HepG2 (cell line): ENCODE results near the gene GLRX5. TPM values are rescaled to one million over a fixed set of nuclear protein-coding genes. Genes with fewer than 3 reads are reported as not detected.

ENCODE experiments used
- ATAC-seq: fragments of 200-7000 bp; cut with Tn5 transposase; 3 replicates; pipeline ENCODE4 v1.9.1; 2020; ENCODE audit warnings: mild to moderate bottlenecking, moderate library complexity
- BruUV-seq: library from RNA; stranded (reverse); fragments of 400-500 nt; replicated peaks from 2 replicates; lab custom pipeline; 2021; lab: Mats Ljungman, UMichigan
- CTCF ChIA-PET: fragments of 300-600 bp; formaldehyde crosslinking; extraction: SDS; loops from one replicate; lab custom pipeline; 2021; ENCODE audit warnings: low total read pairs, inconsistent platforms, low intra/inter-chr PET ratio; lab: Yijun Ruan, JAX
- POLR2A ChIA-PET: fragments of 350-600 bp; sonication (Branson Sonifier 250); formaldehyde crosslinking; loops from one replicate; lab custom pipeline; 2020; ENCODE audit warnings: antibody characterized with exemption, inconsistent platforms; lab: Yijun Ruan, JAX
- DNase-seq: peaks from one replicate; pipeline ENCODE4 v3.0.0-alpha.2; 2015; ENCODE audit warnings: low spot score
- FAIRE-seq: peaks from 3 replicates; lab custom pipeline; 2011; peaks lifted over from hg19 to GRCh38; lab: Jason Lieb, UNC
- H2AFZ ChIP-seq: one replicate; pipeline ENCODE4 v1.6.1; 2011; ENCODE audit warnings: low read length, inconsistent platforms
- H3K27ac ChIP-seq: fragments of 300-600 bp; 3 replicates; pipeline ENCODE4 v1.8.0; 2011; ENCODE audit warnings: mixed run types, mild to moderate bottlenecking, mixed read lengths, low read length, inconsistent platforms; ENCODE audit not compliant: insufficient read depth; ENCODE audit errors: extremely low read length
- H3K27me3 ChIP-seq, 2 experiments: fragments of 200-600 bp in 1 of 2; 2 replicates in 1 of 2; 3 replicates in 1 of 2; pipeline versions ENCODE4 v1.6.0 to v1.8.0; 2011; ENCODE audit warnings: low read length in 2 of 2, mild to moderate bottlenecking in 2 of 2, moderate library complexity in 2 of 2, inconsistent platforms in 1 of 2; ENCODE audit not compliant: insufficient read depth in 2 of 2, control insufficient read depth in 1 of 2
- H3K36me3 ChIP-seq, 2 experiments: fragments of 200-600 bp in 1 of 2; replicated peaks in 1 of 2; 2 replicates in 1 of 2; 3 replicates in 1 of 2; pipeline versions ENCODE4 v1.5.1 to v1.8.0; 2011; ENCODE audit warnings: low read length in 2 of 2, inconsistent platforms in 1 of 2; ENCODE audit not compliant: insufficient read depth in 2 of 2, control insufficient read depth in 1 of 2
- H3K4me1 ChIP-seq: 2 replicates; pipeline ENCODE4 v1.5.1; 2012; ENCODE audit warnings: low read length, inconsistent platforms; ENCODE audit not compliant: insufficient read depth
- H3K4me2 ChIP-seq: 2 replicates; pipeline ENCODE4 v1.6.0; 2011; ENCODE audit warnings: low read depth, low read length, inconsistent platforms
- H3K4me3 ChIP-seq, 3 experiments: fragments of 200-600 bp in 1 of 3; sonication (generic), shearing (Covaris generic) in 1 of 3; replicated peaks in 1 of 3; 2 replicates each; pipeline ENCODE4 v1.5.1; 2011 to 2016; ENCODE audit warnings: low read length in 3 of 3, inconsistent platforms in 2 of 3, low read depth in 2 of 3, mild to moderate bottlenecking in 2 of 3, control low read depth in 1 of 3, mixed read lengths in 1 of 3; ENCODE audit not compliant: insufficient read depth in 1 of 3
- H3K79me2 ChIP-seq: one replicate; pipeline ENCODE4 v1.6.1; 2011; ENCODE audit warnings: low read length, inconsistent platforms; ENCODE audit not compliant: insufficient read depth
- H3K9ac ChIP-seq: 2 replicates; pipeline ENCODE4 v1.6.0; 2011; ENCODE audit warnings: mild to moderate bottlenecking, low read depth, low read length, inconsistent platforms; ENCODE audit not compliant: insufficient read depth
- H3K9me3 ChIP-seq: 2 replicates; pipeline ENCODE4 v1.5.1; 2012; ENCODE audit warnings: mild to moderate bottlenecking, low read length
- H4K20me1 ChIP-seq: 2 replicates; pipeline ENCODE4 v1.6.0; 2011; ENCODE audit warnings: inconsistent platforms, mild to moderate bottlenecking, low read length, moderate library complexity; ENCODE audit not compliant: insufficient read depth
- CCAR2 ChIP-seq: fragments of 200-400 bp; formaldehyde crosslinking; optimal IDR thresholded peaks from 2 replicates; pipeline ENCODE3; 2018; ENCODE audit warnings: low read depth, mild to moderate bottlenecking, low read length, moderate library complexity
- CENPX ChIP-seq: sonication (generic); formaldehyde crosslinking; IDR thresholded peaks from 2 replicates; pipeline ENCODE4 v1.9.0; 2021; ENCODE audit warnings: mild to moderate bottlenecking, missing genetic modification reagents, moderate library complexity
- EED ChIP-seq: sonication (generic); formaldehyde crosslinking; IDR thresholded peaks from 2 replicates; pipeline ENCODE4 v1.5.0; 2020; ENCODE audit warnings: mild to moderate bottlenecking, missing genetic modification reagents
- GABPB1 ChIP-seq: IDR thresholded peaks from 2 replicates; pipeline ENCODE4 v1.6.1; 2016; ENCODE audit warnings: mild to moderate bottlenecking, missing genetic modification reagents, moderate library complexity, missing compliant biosample characterization
- GATAD2A ChIP-seq: IDR thresholded peaks from 2 replicates; pipeline ENCODE4 v1.6.1; 2016
- GPBP1L1 ChIP-seq: sonication (generic); formaldehyde crosslinking; IDR thresholded peaks from 2 replicates; pipeline ENCODE4 v1.5.0; 2020; ENCODE audit warnings: mild to moderate bottlenecking, missing genetic modification reagents
- KDM3A ChIP-seq: IDR thresholded peaks from 2 replicates; pipeline ENCODE4 v1.6.1; 2018; ENCODE audit warnings: low read depth, missing compliant biosample characterization
- MYPOP ChIP-seq: sonication (generic); formaldehyde crosslinking; IDR thresholded peaks from 2 replicates; pipeline ENCODE4 v1.8.1; 2023; ENCODE audit warnings: mild to moderate bottlenecking, moderate library complexity, missing genetic modification reagents
- NFKBIZ ChIP-seq: IDR thresholded peaks from 2 replicates; pipeline ENCODE4 v1.6.1; 2018; ENCODE audit warnings: missing genetic modification reagents, missing compliant biosample characterization
- POGZ ChIP-seq: sonication (generic); formaldehyde crosslinking; IDR thresholded peaks from 2 replicates; pipeline ENCODE4 v1.4.0; 2020; ENCODE audit warnings: mild to moderate bottlenecking, missing genetic modification reagents
- POLR2G ChIP-seq: fragments of 200-400 bp; formaldehyde crosslinking; IDR thresholded peaks from 2 replicates; pipeline ENCODE4 v1.6.1; 2018; ENCODE audit warnings: mild to moderate bottlenecking, low read depth, low read length, moderate library complexity
- RBFOX2 ChIP-seq: fragments of 200-400 bp; formaldehyde crosslinking; IDR thresholded peaks from 2 replicates; pipeline ENCODE4 v1.6.1; 2017; ENCODE audit warnings: low read depth, mild to moderate bottlenecking, low read length
- TCF7 ChIP-seq: sonication (generic); IDR thresholded peaks from 2 replicates; pipeline ENCODE4 v1.6.1; 2016; ENCODE audit warnings: antibody characterized with exemption, low read depth
- ZNF496 ChIP-seq: sonication (generic); formaldehyde crosslinking; IDR thresholded peaks from 2 replicates; pipeline ENCODE4 v1.8.1; 2023; ENCODE audit warnings: mild to moderate bottlenecking, moderate library complexity, missing genetic modification reagents; ENCODE audit not compliant: insufficient replicate concordance
- ZNF501 ChIP-seq: sonication (generic); formaldehyde crosslinking; IDR thresholded peaks from 2 replicates; pipeline ENCODE4 v1.5.1; 2020; ENCODE audit warnings: mild to moderate bottlenecking, moderate library complexity, missing genetic modification reagents
- ZNF816 ChIP-seq: sonication (generic); formaldehyde crosslinking; IDR thresholded peaks from 2 replicates; pipeline ENCODE4 v1.8.0; 2022; ENCODE audit warnings: missing genetic modification reagents, mild to moderate bottlenecking, borderline replicate concordance
- WGBS: methylation state at CpG from one replicate; pipeline ENCODE4 v1.1.6; 2017; ENCODE audit warnings: low lambda C conversion rate; 5-methylcytosine and 5-hydroxymethylcytosine counted together
- in situ Hi-C: cut with HindIII; loops from 2 replicates; pipeline ENCODE4 v1.10.0; 2017; ENCODE audit warnings: low pct_unique_long_range_greater_than_20kb; ENCODE audit not compliant: extremely low pct_ligation_motif_present
- intact Hi-C: fragments of 100-400 bp; cut with micrococcal nuclease; formaldehyde crosslinking; loops from one replicate; pipeline ENCODE4 v1.10.0; 2022; ENCODE audit not compliant: unreplicated experiment
- polyA plus RNA-seq, 8 experiments: library from polyadenylated mRNA; depleted of rRNA in 3 of 8; stranded (reverse) in 7 of 8; unstranded in 1 of 8; fragments of >200 nt; fragmentation: Illumina TruSeq in 4 of 8; extraction: Trizol in 4 of 8; gene quantifications; 2 replicates each; pipeline versions ENCODE4 v1.2.1 to v1.2.3, GENCODE V29; 2011 to 2016; ENCODE audit warnings: low read depth in 4 of 8, missing spikeins in 1 of 8, mixed read lengths in 1 of 8; ENCODE audit not compliant: insufficient read depth in 1 of 8
- total RNA-seq, 5 experiments: library from RNA; depleted of rRNA; stranded (reverse); fragments of >200 nt; fragmentation: Illumina TruSeq; extraction: Trizol; gene quantifications; 2 replicates each; pipeline ENCODE4 v1.2.3, GENCODE V29; 2016; ENCODE audit warnings: low read depth in 1 of 5
- TF ChIP-seq, protein P1 (sequence below), 2 experiments: fragments of 450-650 bp in 1 of 2; sonication (generic) in 1 of 2; formaldehyde crosslinking; IDR thresholded peaks; 2 replicates each; pipeline versions ENCODE4 v1.5.0 to v1.8.0; 2020 to 2022; ENCODE audit warnings: mild to moderate bottlenecking in 1 of 2, missing genetic modification reagents in 1 of 2
- TF ChIP-seq, protein P2 (sequence below): sonication (generic); formaldehyde crosslinking; IDR thresholded peaks from 2 replicates; pipeline ENCODE4 v1.5.0; 2020; ENCODE audit warnings: missing genetic modification reagents

GLRX5 gene
- total and polyA plus RNA-seq, 2 of the 13 experiments (the other 11 are each of a cell fraction or from before 2014, with no cell fraction given): 122 to 146 TPM

- peak; percentile 61 for TF ChIP-seq RBFOX2
- no peak for TF ChIP-seq POGZ (CRISPR knock-in tag)
- no peak for TF ChIP-seq GATAD2A (CRISPR knock-in tag)
- TF ChIP-seq EED (CRISPR knock-in tag): 0 out of 2 replicates have a peak, but pooled peaks have one; percentile 38
- TF ChIP-seq MYPOP: no peak
- no peak for TF ChIP-seq ZNF816
- no peak for TF ChIP-seq CCAR2
- TF ChIP-seq, protein P1, sequence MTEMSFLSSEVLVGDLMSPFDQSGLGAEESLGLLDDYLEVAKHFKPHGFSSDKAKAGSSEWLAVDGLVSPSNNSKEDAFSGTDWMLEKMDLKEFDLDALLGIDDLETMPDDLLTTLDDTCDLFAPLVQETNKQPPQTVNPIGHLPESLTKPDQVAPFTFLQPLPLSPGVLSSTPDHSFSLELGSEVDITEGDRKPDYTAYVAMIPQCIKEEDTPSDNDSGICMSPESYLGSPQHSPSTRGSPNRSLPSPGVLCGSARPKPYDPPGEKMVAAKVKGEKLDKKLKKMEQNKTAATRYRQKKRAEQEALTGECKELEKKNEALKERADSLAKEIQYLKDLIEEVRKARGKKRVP (CRISPR knock-in tag; IDR thresholded peaks at IDR 0.05): no peak
- TF ChIP-seq, all 625 proteins: peak for 30
Observed at GRCh38 chr14:95535226-95536021, 574 bp downstream of the GLRX5 start (continued).

DNA sequence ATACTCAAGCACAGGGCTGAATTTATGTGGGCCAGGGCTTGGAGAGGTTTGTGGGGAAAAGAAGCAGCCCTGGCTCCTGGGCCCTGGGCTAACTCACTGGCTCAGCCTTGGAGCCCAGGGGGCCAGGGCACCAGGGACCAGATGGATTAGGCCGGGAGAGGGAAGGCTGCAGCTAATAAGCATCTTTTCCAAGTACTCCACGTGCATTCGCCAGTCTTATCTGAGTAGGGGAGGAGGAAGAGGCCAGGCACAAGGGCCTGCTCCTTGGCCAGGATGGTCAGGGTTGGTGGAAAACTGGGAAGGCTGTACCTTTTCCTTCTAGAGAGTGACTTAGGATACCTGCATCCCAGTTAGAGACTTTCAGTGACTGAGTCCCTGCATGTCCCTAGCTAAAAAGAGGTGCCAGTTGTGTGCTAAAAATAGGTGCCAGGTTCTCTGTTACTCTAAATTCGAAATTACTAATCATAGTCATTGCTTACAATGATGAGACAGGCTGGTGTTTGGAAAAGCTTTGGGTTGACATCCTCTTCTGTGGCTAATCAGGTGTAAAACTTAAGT lies 1.3 kb downstream of the GLRX5 start:
- no peak for ATAC-seq
- intact Hi-C loops: no loop called here
- Histone ChIP-seq H3K4me3 (peak overlapping the region; percentile 72 to 96 (median 87)), H4K20me1 (peaks cover 24% of the 10 kb centered on the region), H3K27me3 (peaks cover 0 to 2% of the 10 kb centered on the region in 2 experiments; a peak in 1 of 5 replicates), H3K9ac (peak overlapping the region; percentile 89), H3K4me1 (peaks cover 47% of the 10 kb centered on the region), H3K79me2 (peaks cover 89% of the 10 kb centered on the region), H3K36me3 (peaks cover 0 to 4% of the 10 kb centered on the region in 2 experiments; a peak in 1 of 5 replicates), H3K4me2 (peak overlapping the region; percentile 91), H2AFZ (no peak overlapping the region), H3K27ac (peak overlapping the region; percentile 78), H3K9me3 (no peaks in the 10 kb centered on the region)
- BruUV-seq: no TSS peak
- WGBS: 0% methylated on average over 2 of the region's 4 CpGs
- no peak for FAIRE-seq
- DNase-seq: no peak
- CTCF ChIA-PET: no interaction called here
- POLR2A ChIA-PET: interaction anchor here (1.4 to 7.5 kb wide), 6 partner anchors 11 to 925 kb away, joined by 3 to 183 read pairs (median 36); partner anchors contain the start of gene SYNE3
- in situ Hi-C loops: no loop called here
- TF ChIP-seq CENPX (CRISPR knock-in tag) (no peak), NFKBIZ (CRISPR knock-in tag) (no peak), ZNF501 (CRISPR knock-in tag) (no peak), GABPB1 (no peak), POLR2G (peak; percentile 25; the same call in 1 of the 2 replicates), TCF7 (no peak), ZNF496 (CRISPR knock-in tag) (no peak), GPBP1L1 (no peak), KDM3A (CRISPR knock-in tag) (no peak)
- TF ChIP-seq, protein P2, sequence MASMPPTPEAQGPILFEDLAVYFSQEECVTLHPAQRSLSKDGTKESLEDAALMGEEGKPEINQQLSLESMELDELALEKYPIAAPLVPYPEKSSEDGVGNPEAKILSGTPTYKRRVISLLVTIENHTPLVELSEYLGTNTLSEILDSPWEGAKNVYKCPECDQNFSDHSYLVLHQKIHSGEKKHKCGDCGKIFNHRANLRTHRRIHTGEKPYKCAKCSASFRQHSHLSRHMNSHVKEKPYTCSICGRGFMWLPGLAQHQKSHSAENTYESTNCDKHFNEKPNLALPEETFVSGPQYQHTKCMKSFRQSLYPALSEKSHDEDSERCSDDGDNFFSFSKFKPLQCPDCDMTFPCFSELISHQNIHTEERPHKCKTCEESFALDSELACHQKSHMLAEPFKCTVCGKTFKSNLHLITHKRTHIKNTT: no peak
